GM12874 (cell line): ENCODE measurements around the gene C10orf88.

ENCODE experiments used
- TF ChIP-seq, protein P1 (sequence below): IDR thresholded peaks from 2 replicates; pipeline ENCODE4 v1.5.1; 2011; ENCODE audit warnings: low read depth, mild to moderate bottlenecking, control low read depth, low read length, moderate library complexity; ENCODE audit not compliant: insufficient read depth

Gene C10orf88

DNA sequence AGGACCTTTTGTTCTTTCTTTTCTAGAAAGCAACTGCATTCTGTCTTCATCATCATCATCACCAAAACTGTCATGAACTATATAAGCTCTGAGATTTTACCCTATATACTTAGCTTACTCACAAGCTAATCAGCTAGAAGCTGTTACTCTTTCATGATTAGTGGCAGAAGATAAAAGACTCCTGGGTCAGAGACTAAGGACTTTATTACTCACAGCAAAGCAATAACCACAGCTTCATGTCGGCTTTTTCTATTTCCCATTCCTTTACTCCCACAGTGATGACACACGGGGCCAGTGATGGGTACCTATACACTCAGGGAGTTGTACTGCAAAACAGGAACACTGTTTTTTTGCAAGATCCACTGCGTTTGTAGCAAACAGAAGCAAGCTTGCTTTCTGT is 8.4 kb upstream of the C10orf88 start:
- TF ChIP-seq, protein P1, sequence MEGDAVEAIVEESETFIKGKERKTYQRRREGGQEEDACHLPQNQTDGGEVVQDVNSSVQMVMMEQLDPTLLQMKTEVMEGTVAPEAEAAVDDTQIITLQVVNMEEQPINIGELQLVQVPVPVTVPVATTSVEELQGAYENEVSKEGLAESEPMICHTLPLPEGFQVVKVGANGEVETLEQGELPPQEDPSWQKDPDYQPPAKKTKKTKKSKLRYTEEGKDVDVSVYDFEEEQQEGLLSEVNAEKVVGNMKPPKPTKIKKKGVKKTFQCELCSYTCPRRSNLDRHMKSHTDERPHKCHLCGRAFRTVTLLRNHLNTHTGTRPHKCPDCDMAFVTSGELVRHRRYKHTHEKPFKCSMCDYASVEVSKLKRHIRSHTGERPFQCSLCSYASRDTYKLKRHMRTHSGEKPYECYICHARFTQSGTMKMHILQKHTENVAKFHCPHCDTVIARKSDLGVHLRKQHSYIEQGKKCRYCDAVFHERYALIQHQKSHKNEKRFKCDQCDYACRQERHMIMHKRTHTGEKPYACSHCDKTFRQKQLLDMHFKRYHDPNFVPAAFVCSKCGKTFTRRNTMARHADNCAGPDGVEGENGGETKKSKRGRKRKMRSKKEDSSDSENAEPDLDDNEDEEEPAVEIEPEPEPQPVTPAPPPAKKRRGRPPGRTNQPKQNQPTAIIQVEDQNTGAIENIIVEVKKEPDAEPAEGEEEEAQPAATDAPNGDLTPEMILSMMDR = no peak

DNA sequence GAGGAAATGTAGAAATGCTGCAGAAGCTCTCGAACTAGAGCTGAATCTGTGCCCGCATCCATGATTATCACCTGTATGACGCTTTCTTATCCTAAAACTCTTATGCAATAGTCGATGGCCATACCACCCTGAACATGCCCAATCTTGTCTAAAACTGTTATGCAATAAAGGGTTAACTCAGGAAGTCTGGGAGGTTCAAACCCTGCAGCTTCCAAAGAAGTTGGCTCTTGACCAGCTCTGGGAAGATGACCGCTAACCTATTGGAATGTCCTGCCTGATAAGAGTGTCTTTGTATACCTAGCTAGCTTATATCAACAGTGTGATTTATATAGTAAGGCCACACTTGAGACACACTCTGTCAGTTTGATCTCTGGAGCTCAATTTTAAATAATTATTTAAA is 3.4 kb upstream of the C10orf88 start:
- TF ChIP-seq, protein P1 = no peak

DNA sequence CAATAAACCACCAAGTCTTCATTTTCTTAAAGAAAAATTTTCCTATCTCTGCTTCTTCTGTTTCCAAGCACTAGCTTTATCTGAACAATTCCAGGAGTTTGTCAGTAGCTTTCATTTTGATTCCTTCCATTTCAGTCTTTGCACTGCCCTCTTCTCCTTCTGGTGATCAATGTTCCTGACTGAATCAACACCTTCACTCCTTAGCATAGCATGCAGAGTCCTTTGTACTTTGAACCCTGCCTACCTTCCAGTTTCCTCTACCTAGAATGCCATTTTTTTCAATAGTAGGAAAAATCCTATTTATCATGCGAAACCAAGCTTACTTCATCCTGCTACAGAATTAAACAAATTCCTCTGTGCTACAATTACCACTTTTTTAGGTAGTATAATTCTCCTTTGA is 1.9 kb upstream of the C10orf88 start:
- TF ChIP-seq, protein P1 = no peak

DNA sequence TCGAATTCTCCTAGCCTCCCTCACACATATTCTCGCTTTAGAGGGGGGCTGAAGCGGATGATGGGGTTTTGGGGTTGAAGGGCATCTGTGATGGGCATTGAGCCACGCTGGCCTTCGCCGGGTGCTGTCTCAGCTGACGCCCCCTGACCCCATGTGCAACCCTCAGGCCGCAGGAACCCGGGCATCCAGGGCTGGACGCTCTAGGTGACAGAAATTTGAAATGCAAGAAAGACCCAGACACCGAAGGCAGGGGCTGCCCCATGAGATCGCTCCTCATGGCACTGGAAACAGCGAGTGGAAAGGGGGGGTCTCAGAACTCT is 664 bp upstream of the C10orf88 start:
- TF ChIP-seq, protein P1 = no peak

DNA sequence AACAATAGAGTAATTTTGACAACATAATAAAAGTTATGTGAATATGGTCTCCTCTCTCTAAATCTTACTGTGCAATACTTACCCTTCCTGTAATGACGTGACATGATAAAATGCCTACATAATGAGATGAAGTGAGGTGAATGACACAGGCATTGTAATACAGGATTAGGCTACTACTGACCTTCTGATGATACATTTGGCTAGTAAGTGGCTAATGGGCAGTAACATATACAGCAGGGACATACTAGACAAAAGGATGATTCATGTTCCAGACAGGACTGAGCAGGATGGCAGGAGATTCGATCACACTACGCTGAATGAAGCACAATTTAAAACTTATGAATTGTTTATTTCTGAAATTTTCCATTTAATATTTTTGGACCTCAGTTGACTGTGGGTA is 4.7 kb downstream of the C10orf88 start:
- TF ChIP-seq, protein P1 = no peak

DNA sequence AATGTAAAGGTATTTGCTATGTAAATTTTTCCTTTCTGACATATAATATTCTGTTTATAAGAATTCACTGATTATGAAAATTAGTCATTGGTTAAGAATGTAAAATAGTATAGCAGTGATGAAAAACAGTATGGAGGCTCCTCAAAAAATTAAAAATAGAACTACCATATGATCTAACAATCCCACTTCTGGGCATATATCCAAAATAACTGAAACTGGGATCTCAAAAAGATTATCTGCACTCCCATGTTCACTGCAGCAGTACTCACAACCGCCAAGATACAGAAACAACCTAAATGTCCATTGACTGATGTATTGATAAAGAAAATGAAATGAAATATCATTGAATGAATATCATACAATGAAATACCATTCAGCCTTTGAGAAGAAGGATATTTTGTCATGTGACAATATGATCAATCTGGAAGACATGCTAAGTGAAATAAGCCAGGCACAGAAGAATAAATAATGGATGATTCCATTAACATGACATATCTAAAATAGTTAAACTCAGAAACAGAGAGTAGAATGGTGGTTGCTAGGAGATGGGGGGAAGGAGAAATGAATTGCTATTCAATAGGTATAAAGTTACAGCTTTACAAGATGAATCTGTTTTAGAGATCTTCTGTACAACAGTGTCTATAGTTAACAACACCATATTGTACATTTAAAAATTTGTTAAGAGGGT is 14.0 kb downstream of the C10orf88 start:
- TF ChIP-seq, protein P1 = no peak

DNA sequence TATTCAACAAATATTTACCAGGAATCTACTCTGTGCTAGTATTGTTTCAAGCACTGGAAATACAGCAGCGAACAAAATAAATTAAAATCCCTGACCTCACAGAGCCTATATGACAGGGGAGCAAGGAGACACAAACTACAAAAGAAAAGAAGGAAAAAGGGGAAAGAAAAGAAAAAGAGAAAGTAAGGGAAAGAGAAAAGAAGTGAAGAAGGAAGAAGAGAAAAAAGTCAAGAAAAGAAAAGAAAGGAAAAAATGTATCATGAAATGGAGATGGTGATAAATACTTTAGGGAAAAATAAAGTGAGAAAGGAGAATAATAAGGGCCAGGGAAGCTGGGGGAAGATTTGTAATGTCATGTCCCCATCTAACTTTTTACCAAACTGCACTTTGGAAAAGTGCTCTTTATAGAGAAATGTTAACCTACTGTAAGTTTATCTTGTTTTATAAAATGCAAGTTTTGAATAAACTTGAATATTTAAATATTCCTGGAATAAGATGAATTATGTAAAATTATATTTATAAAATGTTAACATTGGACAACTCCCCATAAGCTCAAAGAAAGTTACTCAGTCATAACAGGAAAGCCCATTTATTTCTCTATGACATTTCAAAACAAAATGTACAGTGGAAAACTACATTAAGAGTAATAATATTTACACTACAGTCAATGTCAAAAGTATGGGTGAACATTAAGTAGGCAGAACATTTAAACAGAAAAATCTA is 14.7 kb downstream of the C10orf88 start:
- TF ChIP-seq, protein P1 = no peak
